Naive thymus-derived CD4-positive, alpha-beta T cell (primary cell): ENCODE measurements around the gene AKR1B15. TPM values are rescaled to one million over a fixed set of nuclear protein-coding genes. Genes with fewer than 3 reads are reported as not detected.
"Not testable (repeated sequence)": the region's sequence is repeated elsewhere in the genome, so short reads cannot be mapped to it uniquely, and the experiment has no call there.

Experiments used
- ATAC-seq: fragments of 150-1000 bp; cut with Tn5 transposase; 2 replicates; pipeline ENCODE4 v1.10.0; 2021; ENCODE audit warnings: mild to moderate bottlenecking, moderate library complexity
- CTCF ChIA-PET: fragments of 350-600 bp; sonication (Branson Sonifier 250); formaldehyde crosslinking; loops from one replicate; lab custom pipeline; 2021; ENCODE audit warnings: antibody characterized with exemption; lab: Charles Lee
- POLR2A ChIA-PET: fragments of 350-600 bp; sonication (Branson Sonifier 250); formaldehyde crosslinking; loops from one replicate; lab custom pipeline; 2021; ENCODE audit warnings: antibody characterized with exemption, inconsistent platforms; lab: Charles Lee
- DNase-seq, 9 donors: peaks; one replicate each; pipeline versions ENCODE4 v3.0.0 to v3.0.0-alpha.2; 2020 to 2022; ENCODE audit warnings: mixed read lengths in 1 of 9
- H3K27ac ChIP-seq: one replicate; pipeline ENCODE4 v1.7.0; 2013; ENCODE audit warnings: mild to moderate bottlenecking, low read depth, low read length, moderate library complexity
- H3K27me3 ChIP-seq, 2 donors: one replicate each; pipeline ENCODE4 v1.7.0; 2013; ENCODE audit warnings: low read length in 2 of 2, mild to moderate bottlenecking in 2 of 2, moderate library complexity in 2 of 2; ENCODE audit not compliant: control insufficient read depth in 2 of 2, insufficient read depth in 2 of 2
- H3K36me3 ChIP-seq, 3 experiments: 1 replicate in 2 of 3; 2 replicates in 1 of 3; pipeline ENCODE4 v1.7.0; 2013; ENCODE audit warnings: low read length in 3 of 3, mild to moderate bottlenecking in 3 of 3, moderate library complexity in 1 of 3; ENCODE audit not compliant: insufficient read depth in 3 of 3, control insufficient read depth in 2 of 3
- H3K4me1 ChIP-seq, 2 donors: one replicate each; pipeline ENCODE4 v1.7.0; 2013; ENCODE audit warnings: low read length in 2 of 2, mild to moderate bottlenecking in 2 of 2, moderate library complexity in 1 of 2; ENCODE audit not compliant: control insufficient read depth in 2 of 2, insufficient read depth in 2 of 2
- H3K4me3 ChIP-seq: 2 replicates; pipeline ENCODE4 v1.7.0; 2013; ENCODE audit warnings: mild to moderate bottlenecking, low read length
- H3K9me3 ChIP-seq, 3 experiments: 1 replicate in 2 of 3; 2 replicates in 1 of 3; pipeline ENCODE4 v1.7.0; 2013; ENCODE audit warnings: low read length in 3 of 3; ENCODE audit not compliant: control insufficient read depth in 2 of 3
- H3K27ac Mint-ChIP-seq, 9 donors: one replicate each; pipeline ENCODE4 v1.8.0; 2020 to 2022; ENCODE audit warnings: mixed read lengths in 9 of 9, mild to moderate bottlenecking in 8 of 9, moderate library complexity in 5 of 9, inconsistent platforms in 2 of 9
- H3K27me3 Mint-ChIP-seq, 5 donors: one replicate each; pipeline ENCODE4 v1.8.0; 2021 to 2022; ENCODE audit warnings: mixed read lengths in 5 of 5, mild to moderate bottlenecking in 1 of 5
- H3K36me3 Mint-ChIP-seq, 5 donors: one replicate each; pipeline ENCODE4 v1.8.0; 2020 to 2022; ENCODE audit warnings: mixed read lengths in 5 of 5, mild to moderate bottlenecking in 3 of 5, inconsistent platforms in 1 of 5
- H3K4me1 Mint-ChIP-seq, 7 donors: one replicate each; pipeline ENCODE4 v1.8.0; 2020 to 2022; ENCODE audit warnings: mixed read lengths in 7 of 7, mild to moderate bottlenecking in 3 of 7, inconsistent platforms in 1 of 7
- H3K4me3 Mint-ChIP-seq, 10 donors: one replicate each; pipeline ENCODE4 v1.8.0; 2020 to 2022; ENCODE audit warnings: mild to moderate bottlenecking in 10 of 10, mixed read lengths in 10 of 10, moderate library complexity in 6 of 10, inconsistent platforms in 2 of 10
- H3K9me3 Mint-ChIP-seq, 11 donors: one replicate each; pipeline ENCODE4 v1.8.0; 2020 to 2022; ENCODE audit warnings: mixed read lengths in 11 of 11, mild to moderate bottlenecking in 4 of 11, inconsistent platforms in 1 of 11, moderate library complexity in 1 of 11
- intact Hi-C, 2 donors: fragments of 100-400 bp; cut with micrococcal nuclease; formaldehyde crosslinking; loops; one replicate each; pipeline ENCODE4 v1.15.1; 2023
- polyA plus RNA-seq, 2 donors: library from polyadenylated mRNA; unstranded; fragments of 300-500 nt; fragmentation: Illumina TruSeq; gene quantifications; one replicate each; pipeline ENCODE4 v1.2.3, GENCODE V29; 2021
- total RNA-seq, 6 experiments: library from RNA in 5 of 6; stranded (reverse) in 5 of 6; gene quantifications; 1 replicate in 5 of 6; 2 replicates in 1 of 6; pipeline ENCODE4 v1.2.3 and lab custom pipeline; 2021 to 2026

Gene AKR1B15
- total and polyA plus RNA-seq, 7 experiments from 2014 or later = not detected

DNA sequence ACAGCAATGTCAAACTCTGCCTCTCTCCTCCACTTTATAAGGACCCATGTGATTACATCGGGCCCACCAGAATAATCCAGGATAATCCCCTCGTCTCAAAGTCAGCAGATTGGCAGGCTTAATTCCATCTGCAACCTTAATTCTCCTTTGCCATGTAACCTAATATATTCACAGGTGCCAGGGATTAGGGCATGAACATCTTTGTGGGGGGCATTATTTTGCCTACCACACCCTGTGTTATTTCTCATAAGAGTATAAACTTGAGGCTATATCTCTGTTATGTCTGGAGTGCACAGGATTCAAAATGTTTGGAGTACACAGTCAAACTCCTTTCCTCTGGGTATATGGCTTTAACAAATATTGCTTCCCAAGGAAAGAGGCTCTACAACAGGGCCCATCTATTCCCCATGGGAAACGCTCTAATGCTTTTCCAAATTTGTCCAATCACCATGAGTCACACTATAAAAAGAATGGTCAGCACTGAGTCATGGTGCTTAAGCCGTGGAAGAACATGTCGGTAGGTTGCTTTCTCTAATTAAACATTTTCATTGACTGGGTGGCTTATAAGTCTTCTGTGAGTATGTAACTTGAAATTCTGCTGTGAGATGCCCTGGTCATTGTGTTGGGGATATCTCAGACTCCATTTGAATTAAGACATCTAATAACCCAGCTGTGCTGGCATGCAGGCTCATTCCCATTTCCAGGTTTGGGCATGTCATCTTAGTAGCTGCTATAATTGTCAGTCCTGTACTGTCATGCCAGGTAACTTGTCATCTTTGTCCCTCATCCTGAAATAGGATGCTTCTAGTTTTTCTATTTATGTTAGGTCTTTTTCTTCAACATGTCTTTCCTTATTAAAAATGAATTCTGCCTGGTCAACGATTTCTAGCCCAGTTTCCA is 33.1 kb upstream of the AKR1B15 start:
- H3K27me3 Mint-ChIP-seq = peaks cover 6 to 21% (median 21%) of the 10 kb centered on the region in 5 donors
- no peaks in the 10 kb centered on the region for H3K27me3 ChIP-seq
- no peak overlapping the region for H3K4me3 Mint-ChIP-seq
- DNase-seq (no peak), ATAC-seq (no peak)
- H3K4me1 ChIP-seq = no peaks in the 10 kb centered on the region
- no peaks in the 10 kb centered on the region for H3K9me3 ChIP-seq
- peaks cover 4 to 6% (median 5%) of the 10 kb centered on the region in 7 donors for H3K4me1 Mint-ChIP-seq
- no peak overlapping the region for H3K27ac ChIP-seq
- H3K36me3 Mint-ChIP-seq = no peaks in the 10 kb centered on the region
- no peaks in the 10 kb centered on the region for H3K36me3 ChIP-seq
- CTCF ChIA-PET = interaction anchor here (1.4 to 6.5 kb wide), 3 partner anchors 83 to 91 kb away, joined by 5 to 66 read pairs (median 15); no protein-coding TSS in a partner anchor
- intact Hi-C loops = loop anchor here (2.0 kb wide), 3 partner anchors 31 to 653 kb away; no protein-coding TSS in a partner anchor
- H3K27ac Mint-ChIP-seq = no peak overlapping the region
- POLR2A ChIA-PET = no interaction called here
- H3K4me3 ChIP-seq = no peak overlapping the region
- no peaks in the 10 kb centered on the region for H3K9me3 Mint-ChIP-seq

DNA sequence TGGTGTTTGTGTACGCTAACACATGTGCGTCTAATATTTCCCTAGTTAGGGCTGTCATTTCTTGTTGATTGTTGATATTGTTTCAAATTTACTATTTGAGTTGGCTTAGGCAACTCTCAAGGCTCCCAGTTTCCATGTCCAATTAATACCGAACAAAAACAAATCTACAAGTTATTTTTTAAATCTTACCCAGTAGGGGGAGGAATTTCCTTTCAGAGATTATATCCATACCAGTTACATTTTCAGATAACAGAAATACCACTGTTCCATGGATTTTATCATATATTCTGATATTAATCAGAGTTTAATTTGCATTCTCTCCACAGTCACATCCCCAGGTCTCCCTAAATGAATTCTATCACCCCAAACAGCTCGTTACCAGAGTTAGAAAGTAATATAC is 28.8 kb upstream of the AKR1B15 start:
- Histone ChIP-seq H3K27me3 (no peaks in the 10 kb centered on the region), H3K27ac (no peak overlapping the region), H3K36me3 (no peaks in the 10 kb centered on the region), H3K4me1 (no peaks in the 10 kb centered on the region), H3K4me3 (no peak overlapping the region), H3K9me3 (no peaks in the 10 kb centered on the region)
- DNase-seq = no peak
- Mint-ChIP-seq H3K4me3 (no peak overlapping the region), H3K27me3 (peaks cover 6 to 24% (median 16%) of the 10 kb centered on the region in 5 donors), H3K27ac (no peak overlapping the region), H3K9me3 (no peaks in the 10 kb centered on the region), H3K36me3 (no peaks in the 10 kb centered on the region), H3K4me1 (no peaks in the 10 kb centered on the region)
- intact Hi-C loops = no loop called here
- POLR2A ChIA-PET = no interaction called here
- CTCF ChIA-PET = no interaction called here
- no peak for ATAC-seq

DNA sequence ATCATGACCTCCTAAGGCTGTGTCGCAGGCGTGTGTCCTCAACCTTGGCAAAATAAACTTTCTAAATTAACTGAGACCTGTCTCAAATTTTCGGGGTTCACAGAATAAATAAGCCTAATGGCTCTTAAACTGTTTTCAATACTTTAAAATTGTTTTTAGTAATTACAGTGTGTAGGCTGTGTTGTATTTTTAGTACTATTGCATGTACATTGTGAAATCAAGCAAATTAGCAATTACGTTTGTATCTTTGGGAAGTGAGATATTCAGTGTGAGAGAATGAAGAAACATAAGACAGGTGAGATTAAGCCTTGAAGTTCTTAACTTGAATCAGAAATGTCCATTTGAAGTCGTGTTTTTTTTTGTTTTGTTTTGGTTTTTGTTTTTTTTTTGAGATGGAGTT is 26.3 kb upstream of the AKR1B15 start:
- Mint-ChIP-seq H3K36me3 (no peaks in the 10 kb centered on the region), H3K27ac (no peak overlapping the region), H3K4me1 (no peaks in the 10 kb centered on the region), H3K9me3 (no peaks in the 10 kb centered on the region), H3K4me3 (no peak overlapping the region), H3K27me3 (peaks cover 6 to 22% (median 11%) of the 10 kb centered on the region in 5 donors)
- ATAC-seq (no peak), DNase-seq (no peak)
- no peaks in the 10 kb centered on the region for H3K9me3 ChIP-seq
- ChIA-PET POLR2A (no interaction called here), CTCF (no interaction called here)
- H3K4me1 ChIP-seq = no peaks in the 10 kb centered on the region
- no peaks in the 10 kb centered on the region for H3K36me3 ChIP-seq
- no peak overlapping the region for H3K27ac ChIP-seq
- H3K27me3 ChIP-seq = no peaks in the 10 kb centered on the region
- no peak overlapping the region for H3K4me3 ChIP-seq
- intact Hi-C loops = no loop called here

DNA sequence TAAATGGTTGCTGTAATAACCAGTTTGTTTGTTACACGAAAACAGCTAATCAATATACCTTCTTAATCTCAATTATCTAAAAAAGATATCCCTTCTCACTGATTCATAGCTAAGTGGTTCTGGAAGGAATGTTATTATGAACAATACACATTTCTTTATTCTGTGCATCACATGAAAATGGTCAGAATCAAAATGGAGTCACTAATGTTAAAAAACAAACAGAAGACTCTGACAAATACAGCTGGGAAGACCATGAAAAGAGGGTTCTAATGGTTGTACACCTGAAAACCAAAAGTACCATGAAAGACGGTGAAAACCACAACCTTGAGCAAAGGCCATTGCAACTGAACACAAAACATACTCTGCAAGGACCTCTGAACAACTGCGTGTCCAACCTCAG is 23.5 kb upstream of the AKR1B15 start:
- H3K27ac Mint-ChIP-seq, H3K4me1 ChIP-seq, H3K9me3 ChIP-seq, H3K27me3 ChIP-seq, H3K4me1 Mint-ChIP-seq, DNase-seq, H3K4me3 Mint-ChIP-seq, POLR2A ChIA-PET, H3K27ac ChIP-seq, H3K4me3 ChIP-seq, intact Hi-C loops, H3K9me3 Mint-ChIP-seq, ATAC-seq, H3K36me3 ChIP-seq, H3K36me3 Mint-ChIP-seq: not testable (repeated sequence)
- CTCF ChIA-PET = interaction anchor here (0.8 kb wide), 1 partner anchor 11 kb away, joined by 4 read pairs; no protein-coding TSS in a partner anchor
- peaks cover 0 to 15% (median 0%) of the 10 kb centered on the region in 5 donors for H3K27me3 Mint-ChIP-seq

DNA sequence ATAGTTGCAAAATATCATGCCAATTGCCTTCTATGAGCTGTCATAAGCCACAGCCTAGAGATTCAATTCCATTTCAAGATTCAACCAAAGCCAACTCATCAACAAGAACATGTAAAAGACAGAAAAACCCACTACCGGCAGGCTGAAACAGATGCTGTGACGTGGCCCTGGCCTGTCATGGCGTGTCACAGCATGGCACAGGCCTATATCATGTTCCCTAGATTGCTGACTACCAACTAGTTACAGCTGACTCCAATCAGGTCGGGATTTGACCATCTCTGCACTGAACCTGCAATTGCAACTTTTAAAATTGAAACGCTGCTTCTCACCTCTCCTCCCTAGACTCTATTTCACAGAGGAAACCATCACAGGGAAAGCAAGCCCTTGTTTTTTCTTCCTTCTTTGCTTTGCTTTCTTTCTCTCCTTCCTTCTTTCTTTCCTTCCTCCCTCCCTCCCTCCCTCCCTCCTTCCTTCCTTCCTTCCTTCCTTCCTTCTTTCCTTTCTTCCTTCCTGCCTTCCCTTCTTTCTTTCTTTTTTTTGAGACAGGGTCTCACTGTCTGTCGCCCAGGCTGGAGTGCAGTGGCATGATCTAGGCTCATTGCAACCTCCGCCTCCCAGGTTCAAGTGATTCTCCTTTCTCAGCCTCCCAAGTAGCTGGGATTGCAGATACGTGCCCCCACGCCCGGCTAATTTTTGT is 22.2 kb upstream of the AKR1B15 start:
- intact Hi-C loops, H3K27me3 ChIP-seq, H3K9me3 ChIP-seq, H3K36me3 ChIP-seq, H3K4me1 ChIP-seq, H3K4me1 Mint-ChIP-seq, POLR2A ChIA-PET, DNase-seq, H3K4me3 ChIP-seq, H3K27ac Mint-ChIP-seq, H3K27ac ChIP-seq, ATAC-seq, H3K36me3 Mint-ChIP-seq, H3K9me3 Mint-ChIP-seq, CTCF ChIA-PET, H3K4me3 Mint-ChIP-seq: not testable (repeated sequence)
- peaks cover 0 to 15% (median 0%) of the 10 kb centered on the region in 5 donors for H3K27me3 Mint-ChIP-seq

DNA sequence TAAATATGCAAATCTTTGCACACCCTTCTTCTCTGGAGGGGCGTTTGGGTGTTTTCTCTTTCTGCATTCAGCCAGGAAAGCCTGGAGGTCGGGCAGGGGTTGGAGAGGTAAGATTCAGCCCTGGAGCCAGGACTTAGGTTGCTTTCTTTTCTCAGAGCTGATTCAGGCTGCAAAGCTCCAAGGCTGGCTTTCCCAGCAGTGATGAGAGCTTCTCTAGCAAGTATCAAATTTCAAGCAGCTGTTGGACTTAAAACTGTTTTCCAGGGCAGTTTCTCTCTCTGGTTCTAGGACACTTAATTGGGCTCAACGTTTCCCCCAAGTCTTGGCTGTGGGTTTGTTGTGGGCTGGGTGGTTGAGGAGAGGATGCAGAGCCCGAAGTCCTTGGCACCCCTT is 20.9 kb upstream of the AKR1B15 start:
- no peaks in the 10 kb centered on the region for H3K36me3 ChIP-seq
- POLR2A ChIA-PET = no interaction called here

More for the DNA sequence above, 20.9 kb upstream of the AKR1B15 start:
- H3K4me1 ChIP-seq = no peaks in the 10 kb centered on the region
- H3K27me3 Mint-ChIP-seq = peaks cover 0 to 11% (median 0%) of the 10 kb centered on the region in 5 donors
- no peak overlapping the region for H3K4me3 Mint-ChIP-seq
- no peak overlapping the region for H3K27ac ChIP-seq
- ATAC-seq = no peak
- H3K27ac Mint-ChIP-seq = no peak overlapping the region
- peaks cover 0 to 1% (median 0%) of the 10 kb centered on the region in 11 donors for H3K9me3 Mint-ChIP-seq
- H3K4me3 ChIP-seq = no peak overlapping the region
- no peaks in the 10 kb centered on the region for H3K27me3 ChIP-seq
- no peaks in the 10 kb centered on the region for H3K36me3 Mint-ChIP-seq
- H3K4me1 Mint-ChIP-seq = no peaks in the 10 kb centered on the region
- no peak for DNase-seq
- CTCF ChIA-PET = interaction anchor here (0.6 kb wide), 1 partner anchor 817 kb away, joined by 3 read pairs; no protein-coding TSS in a partner anchor
- H3K9me3 ChIP-seq = no peaks in the 10 kb centered on the region
- intact Hi-C loops = no loop called here
